Measurements from ENCODE around the gene PWP1.

DNA sequence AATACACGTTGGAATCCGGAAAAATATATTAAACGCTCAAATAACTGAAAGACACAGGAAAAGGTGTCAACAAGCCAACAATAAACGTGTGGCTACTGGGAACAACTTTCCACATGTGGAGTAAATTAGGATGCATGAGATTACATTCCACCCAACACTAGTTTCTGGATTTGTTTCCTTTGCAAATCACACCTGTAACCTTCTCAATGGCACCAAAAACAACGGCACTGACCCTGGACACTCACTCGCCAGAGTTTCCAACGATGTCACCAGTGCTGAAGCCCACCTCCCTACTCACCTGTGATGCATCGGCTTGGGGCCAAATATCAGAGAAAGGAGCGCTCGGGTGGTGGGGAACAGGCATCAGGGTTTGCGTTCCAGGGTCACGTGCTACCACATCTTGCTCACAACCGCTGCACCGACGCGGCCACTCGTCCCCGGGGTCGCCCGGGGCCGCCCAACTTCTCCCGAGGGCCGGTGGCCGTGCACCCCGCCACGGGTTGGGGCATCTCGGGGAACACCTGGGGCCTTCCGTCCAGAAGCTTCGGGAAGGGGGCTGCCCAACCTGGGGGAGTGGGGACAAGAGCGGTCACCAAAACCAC lies 74.7 kb downstream of the PWP1 start:
- TF ChIP-seq, protein P1, sequence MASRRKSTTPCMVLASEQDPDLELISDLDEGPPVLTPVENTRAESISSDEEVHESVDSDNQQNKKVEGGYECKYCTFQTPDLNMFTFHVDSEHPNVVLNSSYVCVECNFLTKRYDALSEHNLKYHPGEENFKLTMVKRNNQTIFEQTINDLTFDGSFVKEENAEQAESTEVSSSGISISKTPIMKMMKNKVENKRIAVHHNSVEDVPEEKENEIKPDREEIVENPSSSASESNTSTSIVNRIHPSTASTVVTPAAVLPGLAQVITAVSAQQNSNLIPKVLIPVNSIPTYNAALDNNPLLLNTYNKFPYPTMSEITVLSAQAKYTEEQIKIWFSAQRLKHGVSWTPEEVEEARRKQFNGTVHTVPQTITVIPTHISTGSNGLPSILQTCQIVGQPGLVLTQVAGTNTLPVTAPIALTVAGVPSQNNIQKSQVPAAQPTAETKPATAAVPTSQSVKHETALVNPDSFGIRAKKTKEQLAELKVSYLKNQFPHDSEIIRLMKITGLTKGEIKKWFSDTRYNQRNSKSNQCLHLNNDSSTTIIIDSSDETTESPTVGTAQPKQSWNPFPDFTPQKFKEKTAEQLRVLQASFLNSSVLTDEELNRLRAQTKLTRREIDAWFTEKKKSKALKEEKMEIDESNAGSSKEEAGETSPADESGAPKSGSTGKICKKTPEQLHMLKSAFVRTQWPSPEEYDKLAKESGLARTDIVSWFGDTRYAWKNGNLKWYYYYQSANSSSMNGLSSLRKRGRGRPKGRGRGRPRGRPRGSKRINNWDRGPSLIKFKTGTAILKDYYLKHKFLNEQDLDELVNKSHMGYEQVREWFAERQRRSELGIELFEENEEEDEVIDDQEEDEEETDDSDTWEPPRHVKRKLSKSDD (conservative IDR thresholded peaks at IDR 0.05; ENCODE audit: low read length) = no peak
- TF ChIP-seq SREBF2 (CRISPR knock-in tag; IDR thresholded peaks at IDR 0.05) = no peak
- TF ChIP-seq, protein P2, sequence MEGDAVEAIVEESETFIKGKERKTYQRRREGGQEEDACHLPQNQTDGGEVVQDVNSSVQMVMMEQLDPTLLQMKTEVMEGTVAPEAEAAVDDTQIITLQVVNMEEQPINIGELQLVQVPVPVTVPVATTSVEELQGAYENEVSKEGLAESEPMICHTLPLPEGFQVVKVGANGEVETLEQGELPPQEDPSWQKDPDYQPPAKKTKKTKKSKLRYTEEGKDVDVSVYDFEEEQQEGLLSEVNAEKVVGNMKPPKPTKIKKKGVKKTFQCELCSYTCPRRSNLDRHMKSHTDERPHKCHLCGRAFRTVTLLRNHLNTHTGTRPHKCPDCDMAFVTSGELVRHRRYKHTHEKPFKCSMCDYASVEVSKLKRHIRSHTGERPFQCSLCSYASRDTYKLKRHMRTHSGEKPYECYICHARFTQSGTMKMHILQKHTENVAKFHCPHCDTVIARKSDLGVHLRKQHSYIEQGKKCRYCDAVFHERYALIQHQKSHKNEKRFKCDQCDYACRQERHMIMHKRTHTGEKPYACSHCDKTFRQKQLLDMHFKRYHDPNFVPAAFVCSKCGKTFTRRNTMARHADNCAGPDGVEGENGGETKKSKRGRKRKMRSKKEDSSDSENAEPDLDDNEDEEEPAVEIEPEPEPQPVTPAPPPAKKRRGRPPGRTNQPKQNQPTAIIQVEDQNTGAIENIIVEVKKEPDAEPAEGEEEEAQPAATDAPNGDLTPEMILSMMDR (IDR thresholded peaks at IDR 0.05 in 2 of 3, conservative IDR thresholded peaks at IDR 0.05 in 1 of 3; ENCODE audit: insufficient read depth in 2 of 3, low read depth in 1 of 3, low read length in 3 of 3) = no peak
- TF ChIP-seq CTBP1 (IDR thresholded peaks at IDR 0.05; ENCODE audit: borderline replicate concordance) = no peak
- no peak for TF ChIP-seq ZNF696 (CRISPR knock-in tag; conservative IDR thresholded peaks at IDR 0.05)
- no peak for TF ChIP-seq POLR2AphosphoS2 (IDR thresholded peaks at IDR 0.05; ENCODE audit: low read length)
- TF ChIP-seq, protein P3, sequence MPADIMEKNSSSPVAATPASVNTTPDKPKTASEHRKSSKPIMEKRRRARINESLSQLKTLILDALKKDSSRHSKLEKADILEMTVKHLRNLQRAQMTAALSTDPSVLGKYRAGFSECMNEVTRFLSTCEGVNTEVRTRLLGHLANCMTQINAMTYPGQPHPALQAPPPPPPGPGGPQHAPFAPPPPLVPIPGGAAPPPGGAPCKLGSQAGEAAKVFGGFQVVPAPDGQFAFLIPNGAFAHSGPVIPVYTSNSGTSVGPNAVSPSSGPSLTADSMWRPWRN (IDR thresholded peaks at IDR 0.05; ENCODE audit: low read depth) = no peak
